ENCODE results near the gene AGBL4.

DNA sequence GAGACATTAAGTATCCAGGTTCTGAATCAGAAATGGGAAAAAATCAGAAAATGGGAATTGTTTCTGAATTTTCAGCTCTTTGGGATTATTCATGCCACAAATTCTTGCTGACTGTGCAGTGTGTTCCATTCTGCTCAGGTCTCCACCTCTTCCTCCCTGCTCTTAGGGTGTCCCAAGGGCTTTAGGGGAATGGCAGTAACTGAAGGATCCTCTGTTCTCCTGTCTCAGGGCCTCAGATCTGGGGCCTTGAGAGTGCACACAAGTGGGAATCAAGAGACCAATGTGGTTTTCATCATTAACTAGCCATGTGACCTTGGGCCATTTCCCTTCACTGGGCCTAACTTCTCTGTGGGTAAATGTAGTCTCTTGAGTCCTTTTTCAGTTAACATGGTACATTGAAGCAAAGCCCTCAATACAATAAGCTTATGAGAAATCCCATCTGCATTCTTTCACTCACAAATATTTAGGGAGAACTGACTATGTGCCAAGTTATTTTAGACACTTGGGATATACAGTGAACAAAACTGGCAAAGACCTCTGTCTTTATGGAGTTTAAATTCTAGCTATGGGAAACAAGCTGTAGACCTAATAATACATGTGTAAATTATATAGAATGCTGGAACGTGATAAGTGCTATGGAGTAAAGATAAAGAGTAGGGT, 1476.1 kb downstream of the AGBL4 start:
- TF ChIP-seq EZH2 (IDR thresholded peaks at IDR 0.05; ENCODE audit: borderline replicate concordance, low read depth, low read length) (no peak), EHMT2 (IDR thresholded peaks at IDR 0.05) (no peak), MYC (IDR thresholded peaks at IDR 0.05; ENCODE audit: low read depth, low read length) (no peak), MYC (CRISPR knock-in tag; IDR thresholded peaks at IDR 0.05; ENCODE audit: borderline replicate concordance, low read depth) (no peak), CTCF (IDR thresholded peaks at IDR 0.05 in 2 of 3, conservative IDR thresholded peaks at IDR 0.05 in 1 of 3; ENCODE audit: insufficient read depth in 2 of 3, low read depth in 1 of 3, low read length in 3 of 3) (no peak), ZNF354B (CRISPR knock-in tag; IDR thresholded peaks at IDR 0.05) (no peak), RNF2 (IDR thresholded peaks at IDR 0.05) (no peak), RFX5 (IDR thresholded peaks at IDR 0.05; ENCODE audit: low read depth, low read length) (no peak), SMC3 (conservative IDR thresholded peaks at IDR 0.05; ENCODE audit: insufficient read depth, low read depth, low read length) (no peak), HIVEP1 (CRISPR knock-in tag; IDR thresholded peaks at IDR 0.05) (no peak)
- TF ChIP-seq, protein P1, sequence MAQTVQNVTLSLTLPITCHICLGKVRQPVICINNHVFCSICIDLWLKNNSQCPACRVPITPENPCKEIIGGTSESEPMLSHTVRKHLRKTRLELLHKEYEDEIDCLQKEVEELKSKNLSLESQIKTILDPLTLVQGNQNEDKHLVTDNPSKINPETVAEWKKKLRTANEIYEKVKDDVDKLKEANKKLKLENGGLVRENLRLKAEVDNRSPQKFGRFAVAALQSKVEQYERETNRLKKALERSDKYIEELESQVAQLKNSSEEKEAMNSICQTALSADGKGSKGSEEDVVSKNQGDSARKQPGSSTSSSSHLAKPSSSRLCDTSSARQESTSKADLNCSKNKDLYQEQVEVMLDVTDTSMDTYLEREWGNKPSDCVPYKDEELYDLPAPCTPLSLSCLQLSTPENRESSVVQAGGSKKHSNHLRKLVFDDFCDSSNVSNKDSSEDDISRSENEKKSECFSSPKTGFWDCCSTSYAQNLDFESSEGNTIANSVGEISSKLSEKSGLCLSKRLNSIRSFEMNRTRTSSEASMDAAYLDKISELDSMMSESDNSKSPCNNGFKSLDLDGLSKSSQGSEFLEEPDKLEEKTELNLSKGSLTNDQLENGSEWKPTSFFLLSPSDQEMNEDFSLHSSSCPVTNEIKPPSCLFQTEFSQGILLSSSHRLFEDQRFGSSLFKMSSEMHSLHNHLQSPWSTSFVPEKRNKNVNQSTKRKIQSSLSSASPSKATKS (CRISPR knock-in tag; IDR thresholded peaks at IDR 0.05) = no peak
